Measurements from ENCODE around the gene PRRT1. TPM values are rescaled to one million over a fixed set of nuclear protein-coding genes. Genes with fewer than 3 reads are reported as not detected.
"Not testable (repeated sequence)": the region's sequence is repeated elsewhere in the genome, so short reads cannot be mapped to it uniquely, and the experiment has no call there.

The PRRT1 gene
- total RNA-seq, 1 donor from 2014 or later: 0.20 TPM

GRCh38 chr6:32187725-32188380 is 36.1 kb upstream of the PRRT1 start:
- not testable (repeated sequence) for DNase-seq

DNA sequence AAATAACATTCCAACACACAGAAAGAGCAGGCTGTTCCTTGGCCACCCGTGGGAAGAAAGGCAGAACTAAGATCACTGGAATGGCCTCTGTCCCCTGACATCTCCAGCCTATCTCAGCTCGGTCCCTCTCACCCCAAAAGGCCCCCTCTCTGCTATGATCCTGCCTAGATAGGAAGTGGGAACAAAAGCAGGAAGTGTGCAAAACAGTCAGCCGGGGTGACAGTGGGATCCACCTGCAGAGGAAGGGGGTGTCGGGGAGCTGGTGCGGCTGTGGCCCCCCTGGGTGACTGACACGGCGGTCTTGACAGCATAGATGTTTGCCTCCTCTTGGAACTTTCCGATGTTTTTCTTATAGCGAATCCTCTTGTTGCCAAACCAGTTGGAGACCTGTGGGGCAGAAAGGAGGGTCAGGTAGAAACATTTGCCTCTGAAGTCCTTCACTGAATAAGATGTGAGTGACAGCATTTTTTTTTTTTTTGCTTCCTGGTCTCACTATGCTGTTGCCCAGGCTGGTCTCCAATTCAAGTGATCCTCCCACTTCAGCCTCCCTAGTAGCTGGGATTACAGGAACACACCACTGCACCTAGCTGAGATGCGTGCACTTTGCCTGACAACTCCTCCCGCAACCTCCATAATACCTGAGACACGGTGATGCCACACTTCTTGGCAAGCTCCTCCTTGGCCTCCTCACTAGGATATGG is 35.4 kb upstream of the PRRT1 start:
- DNase-seq: no peak

DNA sequence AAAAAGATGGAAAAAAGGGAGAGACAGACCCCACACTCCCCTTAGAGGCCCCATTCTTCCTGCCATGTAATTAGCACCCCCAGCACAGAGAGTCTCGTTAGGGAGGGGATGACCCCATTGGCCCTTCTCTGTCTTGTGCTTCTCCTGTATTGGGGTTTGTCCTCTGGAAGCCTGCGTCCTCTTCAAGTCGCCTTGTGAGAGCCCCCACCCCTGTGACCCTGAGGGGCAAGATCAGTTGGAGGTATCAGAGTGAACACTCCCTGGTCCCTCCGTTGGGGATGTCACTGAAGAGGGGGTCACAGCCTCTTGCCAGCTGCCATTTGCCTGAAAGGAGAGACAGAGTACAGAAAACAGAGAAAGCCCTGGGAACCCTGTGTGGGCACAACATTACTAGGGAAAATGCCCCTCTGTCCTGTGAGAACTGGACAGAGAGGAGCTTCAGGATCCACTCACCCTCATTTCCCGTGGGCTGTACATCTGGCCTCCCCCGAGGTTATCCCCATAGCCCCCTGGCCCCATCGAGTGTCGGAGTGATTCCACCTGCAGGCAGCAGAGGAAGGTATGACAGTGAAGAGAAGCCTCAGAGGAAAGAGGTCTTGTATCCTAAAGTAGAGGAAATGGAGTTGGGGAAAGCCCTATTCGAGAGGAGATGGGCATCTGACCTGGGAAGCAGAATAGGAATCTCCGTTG is 34.6 kb upstream of the PRRT1 start:
- DNase-seq: not testable (repeated sequence)

GRCh38 chr6:32185681-32186131 is 34.0 kb upstream of the PRRT1 start:
- DNase-seq: not testable (repeated sequence)

DNA sequence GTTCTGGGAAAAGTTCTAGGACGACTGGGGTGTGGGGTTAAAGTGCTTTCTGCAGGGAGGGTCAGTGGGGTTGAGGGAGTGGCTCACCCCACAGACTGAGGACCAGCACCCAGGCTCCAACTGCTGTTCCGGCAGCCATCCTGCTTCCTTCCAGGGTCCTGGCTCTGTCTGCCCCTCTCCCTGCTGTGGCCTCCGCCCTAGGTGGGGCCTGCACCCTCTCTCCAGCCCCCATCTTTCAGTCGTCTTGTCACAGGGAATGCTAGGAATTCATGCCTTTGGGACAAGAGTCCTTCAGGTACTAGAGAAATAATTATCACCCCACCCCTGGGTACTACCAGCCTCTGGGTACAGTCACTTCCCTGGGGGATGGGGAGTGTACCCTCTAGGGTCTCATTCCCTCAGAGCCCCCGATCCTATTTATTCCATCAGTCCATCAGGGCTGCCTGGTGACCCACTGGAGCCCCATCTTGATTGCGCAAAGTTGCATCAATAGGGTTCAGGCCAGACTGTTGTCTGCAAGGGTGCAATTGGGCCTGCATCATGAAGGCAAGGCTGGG is 32.4 kb upstream of the PRRT1 start, which contains the start of gene AGER:
AGER (minus strand) TSS at position 170 of the 557 bp plus-strand sequence; CDS start at position 139, 31 bp downstream.
- DNase-seq: no peak

DNA sequence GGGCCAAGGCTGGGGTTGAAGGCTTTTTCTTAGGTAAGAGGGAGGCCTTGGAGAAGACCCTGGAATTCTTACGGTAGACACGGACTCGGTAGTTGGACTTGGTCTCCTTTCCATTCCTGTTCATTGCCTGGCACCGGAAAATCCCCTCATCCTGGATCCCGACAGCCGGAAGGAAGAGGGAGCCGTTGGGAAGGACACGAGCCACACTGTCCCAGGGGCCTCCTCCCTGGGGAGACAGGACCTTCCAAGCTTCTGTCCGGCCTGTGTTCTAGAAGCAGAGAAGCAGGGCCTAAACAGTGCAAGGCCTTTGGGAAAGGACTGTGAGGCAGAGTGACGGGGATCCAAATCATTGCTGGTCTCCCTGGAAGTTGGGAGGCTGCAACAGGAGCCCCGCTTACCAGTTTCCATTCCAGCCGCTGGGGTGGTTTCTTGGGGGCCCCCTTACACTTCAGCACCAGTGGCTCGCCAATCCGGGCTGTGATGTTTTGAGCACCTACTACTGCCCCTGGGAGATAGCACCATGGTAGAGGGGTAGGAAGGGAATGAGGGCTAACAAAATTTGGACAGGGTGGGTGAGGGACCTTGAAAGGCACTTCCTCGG is 31.8 kb upstream of the PRRT1 start:
- DNase-seq: no peak

- DNase-seq: no peak
Observed at GRCh38 chr6:32183030-32183429, 31.3 kb upstream of the PRRT1 start.

DNA sequence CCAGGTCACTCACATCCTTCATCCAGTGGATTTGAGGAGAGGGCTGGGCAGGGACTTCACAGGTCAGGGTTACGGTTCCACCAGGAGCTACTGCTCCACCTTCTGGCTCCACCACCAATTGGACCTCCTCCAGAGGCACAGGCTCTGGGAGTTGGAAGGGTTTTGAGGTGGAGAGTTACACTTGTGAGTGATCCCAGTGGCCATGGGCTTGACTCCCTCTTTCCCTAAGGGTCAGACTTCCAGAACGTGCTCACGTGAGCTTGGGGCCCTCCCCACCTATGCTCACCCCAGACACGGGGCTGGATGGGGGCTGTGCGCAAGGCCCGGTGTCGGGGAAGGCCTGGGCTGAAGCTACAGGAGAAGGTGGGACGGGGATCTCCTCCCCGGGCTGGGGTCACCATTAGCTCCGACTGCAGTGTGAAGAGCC is 30.8 kb upstream of the PRRT1 start:
- no peak for DNase-seq

DNA sequence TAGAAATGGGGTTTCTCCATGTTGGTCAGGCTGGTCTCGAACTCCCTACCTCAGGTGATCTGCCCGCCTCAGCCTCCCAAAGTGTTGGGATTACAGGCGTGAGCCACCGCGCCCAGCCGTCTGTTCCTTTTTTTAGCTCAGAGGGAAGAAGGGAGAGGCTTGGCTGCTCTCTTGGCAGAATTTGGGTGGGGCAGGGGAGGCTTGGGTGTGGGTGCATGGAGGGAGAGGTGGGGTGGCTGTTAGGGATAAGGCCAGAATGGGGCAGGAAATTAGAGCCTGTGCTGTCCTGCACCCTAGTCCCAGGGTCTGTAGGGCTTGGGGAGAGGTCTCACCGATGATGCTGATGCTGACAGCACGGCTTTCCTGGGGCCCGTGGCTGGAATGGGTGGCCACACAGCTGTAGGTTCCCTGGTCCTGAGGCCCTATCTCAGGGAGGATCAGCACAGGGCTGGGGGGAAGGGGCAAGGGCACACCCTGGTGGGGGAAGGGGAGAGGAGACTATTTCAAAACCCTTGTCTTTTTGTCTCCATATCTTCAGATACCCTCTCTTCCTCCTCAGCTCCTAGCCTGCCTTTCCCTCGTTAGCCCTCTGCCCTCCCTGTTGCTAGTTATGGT is 30.3 kb upstream of the PRRT1 start:
- DNase-seq: no peak

DNA sequence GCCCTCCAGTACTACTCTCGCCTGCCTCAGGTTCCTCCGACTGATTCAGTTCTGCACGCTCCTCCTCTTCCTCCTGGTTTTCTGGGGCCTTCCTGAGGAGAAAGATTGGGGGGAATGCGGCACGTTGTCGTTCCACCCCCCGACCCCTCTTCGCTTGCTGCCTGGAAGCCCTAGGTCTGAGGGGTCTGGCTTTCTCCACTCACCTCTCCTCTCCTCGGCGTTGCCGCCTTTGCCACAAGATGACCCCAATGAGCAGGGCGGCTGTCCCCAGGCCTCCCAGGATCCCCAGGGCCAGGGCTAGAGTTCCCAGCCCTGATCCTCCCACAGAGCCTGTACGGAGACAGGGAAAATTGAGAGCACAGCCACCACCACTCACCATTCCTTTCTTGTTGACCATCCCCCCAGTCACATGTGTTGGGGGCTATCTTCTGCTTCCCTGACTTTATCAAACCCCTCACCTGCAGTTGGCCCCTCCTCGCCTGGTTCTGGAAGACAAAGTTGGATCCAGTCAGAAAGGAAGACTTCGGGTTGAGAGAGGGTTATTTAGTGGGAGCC is 29.5 kb upstream of the PRRT1 start:
- DNase-seq: no peak

GRCh38 chr6:32179766-32180405 is 28.1 kb upstream of the PRRT1 start:
- no peak for DNase-seq

DNA sequence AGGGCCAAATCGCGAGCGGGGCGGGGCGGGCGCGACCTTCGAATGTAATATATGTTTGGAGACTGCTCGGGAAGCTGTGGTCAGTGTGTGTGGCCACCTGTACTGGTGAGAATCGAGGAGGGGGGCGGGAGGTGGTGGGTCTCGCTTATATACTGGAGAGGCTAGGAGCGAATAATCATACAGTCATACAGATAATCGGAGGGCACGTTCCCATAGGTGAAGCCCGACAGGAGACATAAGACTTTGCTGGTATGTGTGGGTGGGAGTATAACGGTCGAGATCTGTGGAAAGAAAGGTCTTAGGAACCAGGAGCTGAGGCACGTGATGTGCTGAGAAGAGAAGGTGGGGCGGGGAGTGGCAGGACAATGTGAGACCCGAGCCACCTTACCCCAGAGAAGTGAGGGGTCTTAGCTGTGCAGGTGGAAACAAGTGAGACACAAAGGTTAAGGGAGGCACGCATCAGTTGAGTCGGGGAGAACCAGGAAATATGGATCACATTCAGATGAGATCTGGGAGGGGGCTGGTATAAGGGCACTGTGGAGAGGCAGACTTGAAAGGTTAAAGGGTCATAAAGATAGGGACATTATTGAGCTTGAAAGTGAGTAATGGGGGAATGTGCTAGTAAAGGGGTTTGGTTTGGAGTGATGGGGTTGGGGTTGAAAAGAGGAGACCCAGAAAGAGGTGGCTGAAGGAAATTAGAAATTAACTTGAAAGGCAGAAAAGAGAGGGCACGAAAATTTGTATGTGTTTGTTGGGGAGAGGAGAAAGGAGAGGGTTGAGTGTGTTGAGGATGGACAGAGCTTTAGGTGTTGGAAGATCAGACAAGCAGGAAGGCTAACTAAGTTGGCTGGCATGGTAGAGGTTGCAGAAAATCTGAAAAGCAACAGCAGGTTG is 27.1 kb upstream of the PRRT1 start:
- DNase-seq: no peak

DNA sequence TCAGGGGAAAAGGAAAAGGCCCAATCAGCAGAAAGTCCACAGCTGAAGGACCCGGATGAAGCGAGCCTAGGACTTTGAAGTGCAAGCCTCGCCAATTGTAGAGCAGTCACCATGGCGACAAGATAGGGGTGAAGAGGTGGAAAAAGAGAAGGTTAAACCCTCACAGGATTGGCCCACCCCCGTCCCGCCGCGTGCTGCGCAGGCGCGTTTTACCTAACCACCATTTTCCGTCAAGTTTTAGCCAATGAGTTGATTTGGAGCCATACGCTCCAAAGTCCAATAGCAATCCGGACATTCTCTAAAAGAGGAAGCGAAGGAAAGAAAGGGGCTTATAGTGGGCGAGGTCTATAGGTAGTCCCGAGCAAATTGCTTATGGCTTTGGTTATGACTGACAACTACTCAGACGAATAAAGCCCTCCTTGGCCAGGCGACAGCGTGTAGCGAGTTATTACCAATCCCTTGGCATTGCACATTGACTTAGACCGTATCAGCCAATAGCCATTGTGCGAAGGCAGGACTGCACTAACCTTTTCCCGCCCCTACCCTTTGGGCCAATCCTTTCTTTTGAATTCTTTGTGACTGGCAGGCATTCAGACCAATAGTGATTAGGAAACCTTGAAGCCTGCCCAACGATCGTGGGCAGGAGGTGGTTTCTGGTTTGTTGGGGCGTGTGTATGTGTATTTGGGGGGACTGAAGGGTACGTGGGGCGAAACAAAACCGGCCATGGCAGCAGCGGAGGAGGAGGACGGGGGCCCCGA is 26.2 kb upstream of the PRRT1 start, which contains the start of gene RNF5:
RNF5 (plus strand) TSS at position 618 of the 759 bp plus-strand sequence; CDS start at position 725, 107 bp downstream.
- DNase-seq: peak; percentile 100

DNA sequence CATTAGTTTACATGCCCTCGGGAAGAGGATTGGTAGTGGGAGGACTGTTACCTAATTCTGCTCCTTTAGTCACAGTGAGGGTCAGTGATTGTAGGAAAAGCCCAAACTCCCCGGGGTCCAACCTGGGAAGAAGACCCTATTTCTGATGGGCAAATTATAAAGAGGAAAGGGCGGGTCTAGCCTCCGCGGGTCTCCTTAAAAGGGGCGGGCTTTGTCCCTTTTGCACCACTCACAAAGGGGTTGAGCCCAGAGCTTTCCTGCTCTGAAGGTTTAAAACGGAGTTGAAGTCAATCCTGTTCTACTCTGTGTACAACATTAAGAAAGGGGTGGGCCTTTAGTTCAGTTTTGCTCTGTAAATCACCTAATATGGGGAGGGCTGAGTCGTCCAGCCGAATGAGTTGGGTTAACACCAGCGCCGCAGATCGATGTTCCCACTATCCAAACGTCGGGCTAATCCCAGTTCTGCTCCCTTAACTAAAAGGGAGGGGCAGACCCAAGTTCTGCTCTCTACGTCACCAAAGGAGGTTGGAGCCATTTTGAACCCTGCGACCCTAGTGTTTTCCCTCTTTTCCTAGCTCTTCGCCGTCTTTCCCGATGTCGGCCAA is 25.5 kb upstream of the PRRT1 start:
- DNase-seq: no peak

DNA sequence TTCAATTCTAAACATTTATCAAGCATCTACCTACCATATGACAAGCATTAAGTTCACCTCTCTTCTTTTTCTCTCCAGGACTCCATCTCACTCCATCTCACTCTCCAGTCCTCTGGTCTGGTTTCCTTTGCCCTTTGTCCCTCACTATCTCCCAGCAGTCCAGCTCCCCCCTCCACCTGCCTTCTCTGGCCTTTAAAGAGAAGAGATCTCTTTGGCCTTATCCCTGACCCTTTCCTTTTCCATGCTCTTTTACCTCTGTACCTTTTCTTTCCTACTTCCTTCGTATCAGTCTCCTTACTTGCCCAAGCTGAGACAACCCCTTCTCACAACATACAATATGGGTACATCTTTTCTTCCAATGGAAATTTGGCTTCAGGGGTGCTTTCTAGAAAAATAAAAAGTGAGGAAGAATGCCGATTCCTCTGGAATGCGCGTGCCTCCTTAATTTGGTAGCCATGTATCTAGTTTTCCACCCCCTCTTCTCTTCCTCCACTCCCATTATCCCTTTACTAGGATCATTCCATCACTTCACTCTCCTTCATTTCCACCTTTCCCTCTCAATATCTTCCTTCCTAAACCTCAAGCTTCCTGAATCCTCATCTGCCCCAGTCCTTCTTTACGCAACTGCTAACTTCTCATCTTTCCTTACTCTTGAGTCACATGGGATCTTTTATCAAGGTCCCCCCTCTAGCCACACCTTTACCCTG is 24.9 kb upstream of the PRRT1 start:
- DNase-seq: no peak

DNA sequence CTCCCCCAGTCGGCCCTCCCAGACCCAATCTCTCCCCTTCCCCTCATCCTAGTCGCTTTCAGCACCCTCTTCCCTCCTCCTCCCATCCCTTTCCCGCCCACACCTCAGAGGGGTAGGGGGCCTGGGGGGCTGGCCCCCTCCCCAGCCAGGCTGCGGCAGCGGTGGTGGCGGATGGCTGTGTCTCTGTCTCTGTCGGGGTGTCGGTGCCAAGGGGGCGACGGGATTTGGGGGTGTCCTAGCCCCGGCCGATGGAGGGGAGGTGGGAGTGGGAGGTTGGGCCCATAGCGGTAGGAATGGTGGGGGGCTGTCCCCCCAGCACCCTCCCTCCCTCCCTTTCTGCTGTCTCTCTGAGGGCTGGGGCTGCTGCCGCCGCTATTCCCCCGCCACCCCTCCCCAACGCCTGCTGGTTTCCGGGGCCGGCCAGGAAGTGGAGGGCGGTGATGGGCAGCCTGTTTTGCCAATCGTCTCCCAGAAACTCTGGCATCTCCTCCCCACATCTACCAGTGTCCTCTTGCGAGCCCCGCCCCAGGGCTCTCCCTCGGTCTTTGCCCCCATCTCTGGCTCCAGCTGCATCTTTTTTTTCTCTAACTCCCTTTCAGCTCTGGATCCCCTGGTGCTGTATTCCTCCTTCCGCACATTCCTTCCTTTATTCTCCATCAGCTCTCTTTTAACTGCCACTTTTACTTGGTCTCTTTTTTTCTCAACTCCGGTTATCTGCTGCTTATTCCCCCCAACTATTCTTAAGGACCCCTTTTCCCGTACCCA is 24.2 kb upstream of the PRRT1 start, which contains the start of gene AGPAT1:
AGPAT1 (minus strand) TSS at position 374 of the 765 bp plus-strand sequence. CDS start 4,588 bp downstream, outside the sequence.
- peak; percentile 94 for DNase-seq

DNA sequence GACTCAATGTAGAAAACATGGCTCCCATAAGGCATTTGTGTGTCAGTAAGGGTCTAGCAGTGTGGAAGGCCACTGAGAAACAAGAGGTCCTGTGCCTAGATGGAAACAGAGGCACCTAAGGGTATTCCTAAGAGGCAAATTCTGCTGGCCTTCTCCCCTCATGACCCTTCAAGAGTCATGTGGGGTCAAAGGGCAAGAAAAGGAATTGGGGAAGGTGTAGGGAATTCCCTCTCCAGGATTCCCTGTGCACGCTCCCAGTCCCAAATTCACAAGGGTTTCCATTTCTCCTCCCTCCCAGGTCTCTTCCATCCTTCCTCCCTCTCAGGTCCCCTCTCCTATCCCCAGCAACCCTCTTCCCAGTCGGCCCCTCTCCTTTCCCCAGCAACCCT is 23.6 kb upstream of the PRRT1 start:
- no peak for DNase-seq

Data from skin of body (tissue), 2 donors.